Ishikawa (cell line): Measurements from ENCODE around the gene KRTAP10-5.

ENCODE experiments used
- CEBPB ChIP-seq: IDR thresholded peaks from 2 replicates; pipeline ENCODE4 v1.6.1; 2012
- CREB1 ChIP-seq: IDR thresholded peaks from 2 replicates; pipeline ENCODE4 v1.6.1; 2012; ENCODE audit warnings: low read depth
- EP300 ChIP-seq: IDR thresholded peaks from 2 replicates; pipeline ENCODE4 v1.6.1; 2012; ENCODE audit warnings: borderline replicate concordance
- MAX ChIP-seq: IDR thresholded peaks from 2 replicates; pipeline ENCODE4 v1.6.1; 2012
- RAD21 ChIP-seq: IDR thresholded peaks from 2 replicates; pipeline ENCODE4 v1.6.1; 2012; ENCODE audit warnings: low read depth
- REST ChIP-seq: IDR thresholded peaks from 2 replicates; pipeline ENCODE4 v1.6.1; 2012; ENCODE audit warnings: low read depth, mild to moderate bottlenecking
- TAF1 ChIP-seq: IDR thresholded peaks from 2 replicates; pipeline ENCODE4 v1.6.1; 2012; ENCODE audit warnings: low read depth, mild to moderate bottlenecking
- TCF12 ChIP-seq: IDR thresholded peaks from 2 replicates; pipeline ENCODE4 v1.6.1; 2012; ENCODE audit warnings: low read depth
- USF1 ChIP-seq: IDR thresholded peaks from 2 replicates; pipeline ENCODE4 v1.6.1; 2012
- YY1 ChIP-seq: IDR thresholded peaks from 2 replicates; pipeline ENCODE4 v1.6.1; 2012; ENCODE audit warnings: low read depth

GRCh38 chr21:44572959-44573583, 7.3 kb downstream of the KRTAP10-5 start:
- TF ChIP-seq MAX (no peak), YY1 (no peak), USF1 (no peak), REST (no peak), EP300 (no peak), TAF1 (no peak), TCF12 (no peak), RAD21 (no peak), CREB1 (no peak), CEBPB (no peak)
